Transverse colon (tissue), 4 donors: ENCODE measurements around the gene PPP1R14B. TPM values are rescaled to one million over a fixed set of nuclear protein-coding genes. Genes with fewer than 3 reads are reported as not detected.

Experiments used
- DNase-seq: peaks from one replicate; pipeline ENCODE4 v3.0.0-alpha.2; 2019
- H3K27ac ChIP-seq, 4 donors: fragments of 200-600 bp; sonication (generic); 2 replicates each; pipeline ENCODE4 v1.5.1; 2016 to 2018; ENCODE audit warnings: inconsistent platforms in 4 of 4
- H3K27me3 ChIP-seq: fragments of 200-600 bp; sonication (generic); 2 replicates; pipeline ENCODE4 v1.5.1; 2017; ENCODE audit warnings: inconsistent platforms
- H3K36me3 ChIP-seq, 4 donors: fragments of 200-600 bp; sonication (generic); 2 replicates each; pipeline ENCODE4 v1.5.1; 2017 to 2019; ENCODE audit warnings: inconsistent platforms in 4 of 4
- H3K4me1 ChIP-seq, 4 donors: fragments of 200-600 bp; sonication (generic); 2 replicates each; pipeline ENCODE4 v1.5.1; 2017 to 2020; ENCODE audit warnings: inconsistent platforms in 4 of 4
- H3K4me3 ChIP-seq, 4 donors: fragments of 200-600 bp; sonication (generic); 1 replicate in 1 of 4; 2 replicates in 3 of 4; pipeline versions ENCODE4 v1.5.1 to v1.6.1; 2017 to 2019; ENCODE audit warnings: inconsistent platforms in 4 of 4
- H3K9me3 ChIP-seq, 2 donors: fragments of 200-600 bp; sonication (generic); 2 replicates each; pipeline ENCODE4 v1.5.1; 2017 to 2019; ENCODE audit warnings: inconsistent platforms in 2 of 2
- EP300 ChIP-seq: sonication (generic); formaldehyde crosslinking; IDR thresholded peaks from one replicate; pipeline ENCODE4 v1.6.1; 2017; ENCODE audit warnings: antibody characterized with exemption, low read depth
- POLR2A ChIP-seq: fragments of 450-650 bp; IDR thresholded peaks from one replicate; pipeline ENCODE4 v1.6.1; 2016; ENCODE audit warnings: antibody characterized with exemption, mild to moderate bottlenecking, moderate library complexity
- POLR2AphosphoS5 ChIP-seq, 3 donors: sonication (generic); formaldehyde crosslinking; IDR thresholded peaks; one replicate each; pipeline ENCODE4 v1.6.1; 2016; ENCODE audit warnings: antibody characterized with exemption in 3 of 3
- WGBS, 2 donors: methylation state at CpG; one replicate each; pipeline ENCODE4 v1.1.5; 2018; ENCODE audit warnings: low coverage in 1 of 2; 5-methylcytosine and 5-hydroxymethylcytosine counted together
- in situ Hi-C, 4 donors: fragments of 200-750 bp; cut with MboI; loops; one replicate each; pipeline versions ENCODE4 v1.15.0 to v1.15.1; 2017; ENCODE audit warnings: low sequenced_read_pairs in 3 of 4, low pct_ligation_motif_present in 1 of 4, low pct_unique_long_range_greater_than_20kb in 1 of 4
- intact Hi-C: fragments of 100-400 bp; cut with DNase I; formaldehyde crosslinking; loops from one replicate; pipeline ENCODE4 v1.15.1; 2023; ENCODE audit warnings: low total_unique reads
- total RNA-seq, 4 donors: library from RNA; depleted of rRNA; stranded (reverse); fragments of >200 nt; gene quantifications; one replicate each; pipeline ENCODE4 v1.1.0, GENCODE V29; 2016
- TF ChIP-seq, protein P1 (sequence below), 5 experiments: fragments of 200-600 bp in 3 of 5; fragments of 450-650 bp in 2 of 5; sonication (generic) in 3 of 5; IDR thresholded peaks; 1 replicate in 2 of 5; 2 replicates in 3 of 5; pipeline ENCODE4 v1.5.1; 2016 to 2017; ENCODE audit warnings: antibody characterized with exemption in 5 of 5, inconsistent platforms in 3 of 5, mild to moderate bottlenecking in 2 of 5, moderate library complexity in 1 of 5

PPP1R14B gene
- total RNA-seq, 4 donors from 2014 or later, result 62.8 to 80.4 (median 73.2) TPM

DNA sequence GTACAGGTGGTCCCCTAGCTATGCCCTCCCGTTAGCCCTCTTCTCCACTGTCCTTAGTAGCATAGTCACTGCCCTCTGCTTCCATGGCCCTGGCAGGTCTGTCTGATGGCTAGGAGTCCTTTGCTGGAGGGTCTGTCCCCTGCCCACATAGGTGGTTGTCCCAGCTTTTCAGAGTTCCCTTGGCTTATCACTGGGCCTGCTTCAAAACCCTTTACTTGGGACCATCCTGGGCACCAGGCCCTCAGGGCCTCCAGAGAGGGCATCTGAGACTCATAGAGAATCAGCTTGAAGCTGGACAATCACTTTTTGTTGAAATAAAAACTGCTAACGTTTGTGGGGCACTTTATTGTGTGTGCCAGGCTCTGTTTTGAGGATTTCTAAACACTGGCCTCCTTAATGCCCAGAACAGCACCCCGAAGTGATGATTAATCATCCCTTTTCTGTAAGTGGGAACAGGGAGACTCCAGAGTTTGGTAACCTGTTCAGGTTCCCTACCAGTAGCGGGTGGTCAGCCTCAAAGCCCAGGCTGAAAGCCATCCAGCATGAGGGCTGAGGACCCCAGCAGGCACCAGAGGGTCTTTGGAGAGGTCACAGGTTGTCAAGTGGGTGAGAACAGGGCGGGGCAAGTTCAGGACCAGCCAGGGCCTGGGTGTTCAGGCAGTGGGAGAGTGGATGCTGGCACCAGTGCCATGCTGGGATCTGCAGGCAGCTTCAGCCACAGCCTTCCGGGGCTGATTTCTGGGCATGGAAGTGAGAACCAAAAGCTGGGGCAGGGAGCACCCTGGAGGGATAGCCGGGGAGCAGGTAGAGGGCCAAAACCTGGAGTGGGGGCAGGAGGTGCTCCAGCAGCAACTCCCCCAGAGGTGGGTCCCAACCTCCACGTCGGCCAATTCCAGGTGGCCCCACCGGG lies 43.9 kb upstream of the PPP1R14B start:
- no peak for DNase-seq
- TF ChIP-seq POLR2A, result no peak
- no peak for TF ChIP-seq POLR2AphosphoS5 (IDR thresholded peaks at IDR 0.05)
- TF ChIP-seq, protein P1, sequence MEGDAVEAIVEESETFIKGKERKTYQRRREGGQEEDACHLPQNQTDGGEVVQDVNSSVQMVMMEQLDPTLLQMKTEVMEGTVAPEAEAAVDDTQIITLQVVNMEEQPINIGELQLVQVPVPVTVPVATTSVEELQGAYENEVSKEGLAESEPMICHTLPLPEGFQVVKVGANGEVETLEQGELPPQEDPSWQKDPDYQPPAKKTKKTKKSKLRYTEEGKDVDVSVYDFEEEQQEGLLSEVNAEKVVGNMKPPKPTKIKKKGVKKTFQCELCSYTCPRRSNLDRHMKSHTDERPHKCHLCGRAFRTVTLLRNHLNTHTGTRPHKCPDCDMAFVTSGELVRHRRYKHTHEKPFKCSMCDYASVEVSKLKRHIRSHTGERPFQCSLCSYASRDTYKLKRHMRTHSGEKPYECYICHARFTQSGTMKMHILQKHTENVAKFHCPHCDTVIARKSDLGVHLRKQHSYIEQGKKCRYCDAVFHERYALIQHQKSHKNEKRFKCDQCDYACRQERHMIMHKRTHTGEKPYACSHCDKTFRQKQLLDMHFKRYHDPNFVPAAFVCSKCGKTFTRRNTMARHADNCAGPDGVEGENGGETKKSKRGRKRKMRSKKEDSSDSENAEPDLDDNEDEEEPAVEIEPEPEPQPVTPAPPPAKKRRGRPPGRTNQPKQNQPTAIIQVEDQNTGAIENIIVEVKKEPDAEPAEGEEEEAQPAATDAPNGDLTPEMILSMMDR (IDR thresholded peaks at IDR 0.05), result no peak
- TF ChIP-seq EP300, result no peak
- intact Hi-C loops, result no loop called here
- Histone ChIP-seq H3K27me3 (peaks cover 63% of the 10 kb centered on the region), H3K4me3 (no peak overlapping the region), H3K36me3 (no peaks in the 10 kb centered on the region), H3K9me3 (no peaks in the 10 kb centered on the region), H3K4me1 (peaks cover 6 to 31% (median 26%) of the 10 kb centered on the region in 4 donors), H3K27ac (no peak overlapping the region)
- in situ Hi-C loops, result loop anchor here in 1 of 4 donors (10.0 kb wide), 1 partner anchor 86 kb away; the partner anchor contains the start of gene FERMT3
- 52 to 80% methylated on average over 1 to 10 of the region's 10 CpGs for WGBS, 2 donors

DNA sequence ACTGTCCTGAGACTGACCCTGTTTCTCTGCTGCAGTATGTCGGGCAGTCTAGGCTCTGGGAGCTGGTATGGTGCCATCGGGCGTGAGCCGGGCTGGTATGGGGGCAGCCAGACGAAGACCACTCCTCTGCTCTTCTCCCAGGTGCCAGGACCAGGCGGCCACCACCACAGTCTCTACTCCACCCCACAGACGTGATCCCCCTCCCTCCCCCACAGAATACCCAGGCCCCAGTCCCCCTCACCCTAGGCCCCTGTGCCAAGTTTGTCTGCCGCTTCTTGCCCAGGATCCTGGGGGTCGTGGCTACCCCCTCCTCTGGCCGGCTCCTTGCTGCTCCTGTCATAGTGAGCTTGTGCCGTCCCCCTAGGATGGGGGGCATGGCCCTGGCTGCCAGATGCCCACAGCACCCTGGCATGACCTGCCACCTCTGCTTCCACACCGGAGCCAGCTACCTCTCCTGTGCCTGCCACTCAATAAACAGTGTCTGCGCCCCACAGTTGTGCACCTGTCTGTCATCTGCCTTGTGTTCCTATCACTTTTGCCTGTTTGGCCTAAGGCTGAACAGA lies 42.3 kb upstream of the PPP1R14B start:
- in situ Hi-C loops (no loop called here), intact Hi-C loops (no loop called here)
- H3K27ac ChIP-seq, result no peak overlapping the region
- no peaks in the 10 kb centered on the region for H3K36me3 ChIP-seq
- DNase-seq, result no peak
- no peak overlapping the region for H3K4me3 ChIP-seq
- WGBS, 2 donors, result 93% methylated on average over 13 of the region's 13 CpGs; no CpG with 5 or more reads in 1 of the 2 donors
- peaks cover 6 to 32% (median 27%) of the 10 kb centered on the region in 4 donors for H3K4me1 ChIP-seq
- TF ChIP-seq POLR2A, result no peak
- TF ChIP-seq, protein P1 (IDR thresholded peaks at IDR 0.05), result no peak
- TF ChIP-seq POLR2AphosphoS5 (IDR thresholded peaks at IDR 0.05), result no peak
- TF ChIP-seq EP300, result no peak
- H3K9me3 ChIP-seq, result no peaks in the 10 kb centered on the region
- H3K27me3 ChIP-seq, result peaks cover 47% of the 10 kb centered on the region

DNA sequence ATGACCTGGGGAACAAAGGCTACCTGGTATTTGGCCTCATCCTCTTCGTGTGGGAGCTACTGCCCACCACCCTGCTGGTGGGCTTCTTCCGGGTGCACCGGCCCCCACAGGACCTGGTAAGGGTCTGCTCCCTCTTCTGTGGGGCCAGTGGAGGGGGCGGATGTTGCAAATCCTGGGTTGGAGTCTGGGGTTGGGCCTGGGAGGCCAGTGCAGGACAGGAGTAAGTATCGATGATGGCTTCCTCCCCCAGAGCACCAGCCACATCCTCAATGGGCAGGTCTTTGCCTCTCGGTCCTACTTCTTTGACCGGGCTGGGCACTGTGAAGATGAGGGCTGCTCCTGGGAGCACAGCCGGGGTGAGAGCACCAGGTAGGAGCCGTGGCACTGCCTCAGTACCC lies 41.6 kb upstream of the PPP1R14B start:
- TF ChIP-seq EP300 (no peak), POLR2AphosphoS5 (IDR thresholded peaks at IDR 0.05) (no peak), POLR2A (no peak)
- TF ChIP-seq, protein P1 (IDR thresholded peaks at IDR 0.05), result no peak
- WGBS, 2 donors, result 92% methylated on average over 9 of the region's 9 CpGs; no CpG with 5 or more reads in 1 of the 2 donors
- DNase-seq, result no peak
- peaks cover 13 to 39% (median 34%) of the 10 kb centered on the region in 4 donors for H3K4me1 ChIP-seq
- intact Hi-C loops, result no loop called here
- no peak overlapping the region for H3K27ac ChIP-seq
- no peaks in the 10 kb centered on the region for H3K9me3 ChIP-seq
- no peaks in the 10 kb centered on the region for H3K36me3 ChIP-seq
- H3K4me3 ChIP-seq, result no peak overlapping the region
- peaks cover 40% of the 10 kb centered on the region for H3K27me3 ChIP-seq
- in situ Hi-C loops, result no loop called here

DNA sequence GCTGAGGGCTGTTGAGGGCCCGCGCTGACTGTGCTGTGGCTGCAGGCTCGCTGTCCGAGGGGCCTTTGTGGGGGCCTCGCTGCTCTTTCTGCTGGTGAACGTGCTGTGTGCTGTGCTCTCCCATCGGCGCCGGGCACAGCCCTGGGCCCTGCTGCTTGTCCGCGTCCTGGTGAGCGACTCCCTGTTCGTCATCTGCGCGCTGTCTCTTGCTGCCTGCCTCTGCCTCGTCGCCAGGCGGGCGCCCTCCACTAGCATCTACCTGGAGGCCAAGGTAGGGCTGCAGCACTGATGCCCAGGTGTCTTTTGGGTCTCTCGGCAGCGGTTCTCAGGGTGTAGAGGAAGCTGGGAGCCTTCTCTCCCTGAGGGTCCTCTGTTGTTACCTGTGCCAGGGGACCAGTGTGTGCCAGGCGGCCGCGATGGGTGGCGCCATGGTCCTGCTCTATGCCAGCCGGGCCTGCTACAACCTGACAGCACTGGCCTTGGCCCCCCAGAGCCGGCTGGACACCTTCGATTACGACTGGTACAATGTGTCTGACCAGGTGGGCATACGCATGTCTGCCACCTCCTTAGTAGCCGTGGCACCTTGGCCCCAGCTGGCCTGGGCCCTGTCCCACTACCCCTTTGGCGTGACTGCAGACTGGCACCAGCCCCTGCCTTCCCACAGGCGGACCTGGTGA lies 41.1 kb upstream of the PPP1R14B start:
- H3K4me1 ChIP-seq, result peaks cover 18 to 45% (median 39%) of the 10 kb centered on the region in 4 donors
- H3K27me3 ChIP-seq, result peaks cover 35% of the 10 kb centered on the region
- TF ChIP-seq EP300, result no peak
- TF ChIP-seq POLR2AphosphoS5 (IDR thresholded peaks at IDR 0.05), result no peak
- TF ChIP-seq POLR2A, result no peak
- TF ChIP-seq, protein P1 (IDR thresholded peaks at IDR 0.05), result no peak
- no peaks in the 10 kb centered on the region for H3K36me3 ChIP-seq
- no peaks in the 10 kb centered on the region for H3K9me3 ChIP-seq
- H3K4me3 ChIP-seq, result no peak overlapping the region
- no peak for DNase-seq
- no peak overlapping the region for H3K27ac ChIP-seq
- intact Hi-C loops (no loop called here), in situ Hi-C loops (no loop called here)
- WGBS, 2 donors, result 98% methylated on average over 33 of the region's 33 CpGs; no CpG with 5 or more reads in 1 of the 2 donors
